Right lobe of liver (tissue), 6 donors: ENCODE measurements around the gene CDK4. TPM values are rescaled to one million over a fixed set of nuclear protein-coding genes. Genes with fewer than 3 reads are reported as not detected.

Source experiments
- ATAC-seq, 4 donors: fragments of 200-7000 bp; cut with Tn5 transposase; one replicate each; pipeline ENCODE4 v1.9.1; 2020; ENCODE audit warnings: mild to moderate bottlenecking in 4 of 4, moderate library complexity in 4 of 4
- DNase-seq, 3 donors: peaks; one replicate each; pipeline ENCODE4 v3.0.0-alpha.2; 2020
- H3K27ac ChIP-seq, 3 donors: fragments of 200-600 bp; one replicate each; pipeline ENCODE4 v1.8.0; 2022
- H3K27me3 ChIP-seq, 2 donors: fragments of 200-600 bp; one replicate each; pipeline ENCODE4 v1.8.0; 2022
- H3K36me3 ChIP-seq, 4 donors: fragments of 200-600 bp; sonication (generic) in 1 of 4; one replicate each; pipeline versions ENCODE4 v1.5.1 to v1.8.0; 2017 to 2022; ENCODE audit warnings: control low read depth in 1 of 4
- H3K4me1 ChIP-seq, 4 donors: fragments of 200-600 bp; sonication (generic) in 1 of 4; one replicate each; pipeline versions ENCODE4 v1.5.1 to v1.8.0; 2017 to 2022; ENCODE audit warnings: control low read depth in 1 of 4
- H3K4me3 ChIP-seq, 3 donors: fragments of 200-600 bp; one replicate each; pipeline ENCODE4 v1.8.0; 2022
- H3K9me3 ChIP-seq, 4 donors: fragments of 200-600 bp; sonication (generic) in 1 of 4; one replicate each; pipeline versions ENCODE4 v1.5.1 to v1.8.0; 2017 to 2022; ENCODE audit warnings: control low read depth in 1 of 4
- POLR2A ChIP-seq: fragments of 450-650 bp; IDR thresholded peaks from one replicate; pipeline ENCODE4 v1.6.1; 2017; ENCODE audit warnings: antibody characterized with exemption, mild to moderate bottlenecking
- WGBS: methylation state at CpG from one replicate; pipeline ENCODE4 v1.1.6; 2018; ENCODE audit warnings: low coverage, low lambda C conversion rate; ENCODE audit not compliant: insufficient coverage; ENCODE audit errors: missing lambda C conversion rate; 5-methylcytosine and 5-hydroxymethylcytosine counted together
- intact Hi-C, 2 donors: fragments of 100-400 bp; cut with DNase I; formaldehyde crosslinking; loops; one replicate each; pipeline versions ENCODE4 v1.11.2 to v1.14.1; 2022
- total RNA-seq, 6 experiments: library from RNA; depleted of rRNA in 2 of 6; stranded (reverse); fragments of >200 nt in 2 of 6; fragmentation: NEBNext Ultra II Directional in 3 of 6; extraction: Animal tissue kit (Norgen Biotek cat#: 25700) in 3 of 6; gene quantifications; one replicate each; pipeline versions ENCODE4 v1.1.0 to v1.2.4, GENCODE V29; 2016 to 2023
- TF ChIP-seq, protein P1 (sequence below), 4 donors: fragments of 200-600 bp in 3 of 4; fragments of 450-650 bp in 1 of 4; IDR thresholded peaks; one replicate each; pipeline versions ENCODE4 v1.5.1 to v1.8.0; 2016 to 2022; ENCODE audit warnings: antibody characterized with exemption in 4 of 4, mild to moderate bottlenecking in 2 of 4
- donor health status: DM: no; HTN: yes; CAD: no.
- donor health status: DM: no; HTN: no; CAD: no.
- donor health status: DM: no; HTN: no; CAD: no.
- donor health status: DM: no; HTN: yes; CAD: no.
- donor health status: DM: no; HTN: yes; CAD: no.

Gene CDK4
- total RNA-seq, 6 experiments from 2014 or later = 23.3 to 47.3 (median 31.8) TPM

- ATAC-seq (no peak), DNase-seq (no peak)
- intact Hi-C loops = no loop called here
- no peak for TF ChIP-seq POLR2A
- TF ChIP-seq, protein P1, sequence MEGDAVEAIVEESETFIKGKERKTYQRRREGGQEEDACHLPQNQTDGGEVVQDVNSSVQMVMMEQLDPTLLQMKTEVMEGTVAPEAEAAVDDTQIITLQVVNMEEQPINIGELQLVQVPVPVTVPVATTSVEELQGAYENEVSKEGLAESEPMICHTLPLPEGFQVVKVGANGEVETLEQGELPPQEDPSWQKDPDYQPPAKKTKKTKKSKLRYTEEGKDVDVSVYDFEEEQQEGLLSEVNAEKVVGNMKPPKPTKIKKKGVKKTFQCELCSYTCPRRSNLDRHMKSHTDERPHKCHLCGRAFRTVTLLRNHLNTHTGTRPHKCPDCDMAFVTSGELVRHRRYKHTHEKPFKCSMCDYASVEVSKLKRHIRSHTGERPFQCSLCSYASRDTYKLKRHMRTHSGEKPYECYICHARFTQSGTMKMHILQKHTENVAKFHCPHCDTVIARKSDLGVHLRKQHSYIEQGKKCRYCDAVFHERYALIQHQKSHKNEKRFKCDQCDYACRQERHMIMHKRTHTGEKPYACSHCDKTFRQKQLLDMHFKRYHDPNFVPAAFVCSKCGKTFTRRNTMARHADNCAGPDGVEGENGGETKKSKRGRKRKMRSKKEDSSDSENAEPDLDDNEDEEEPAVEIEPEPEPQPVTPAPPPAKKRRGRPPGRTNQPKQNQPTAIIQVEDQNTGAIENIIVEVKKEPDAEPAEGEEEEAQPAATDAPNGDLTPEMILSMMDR (IDR thresholded peaks at IDR 0.05) = no peak
- H3K27me3 ChIP-seq = peaks cover 4 to 9% of the 10 kb centered on the region in 2 donors
- H3K4me1 ChIP-seq = peaks cover 0 to 19% (median 0%) of the 10 kb centered on the region in 4 donors
- no peak overlapping the region for H3K4me3 ChIP-seq
- H3K27ac ChIP-seq = no peak overlapping the region
- 75% methylated on average over 4 of the region's 4 CpGs for WGBS
- no peaks in the 10 kb centered on the region for H3K36me3 ChIP-seq
- H3K9me3 ChIP-seq = no peaks in the 10 kb centered on the region
These were observed 9.4 kb upstream of the CDK4 start for GRCh38 chr12:57761391-57761998.

GRCh38 chr12:57760347-57760982, 8.4 kb upstream of the CDK4 start:
- peaks cover 0 to 18% (median 0%) of the 10 kb centered on the region in 4 donors for H3K4me1 ChIP-seq
- ATAC-seq = no peak
- 89% methylated on average over 3 of the region's 3 CpGs for WGBS
- TF ChIP-seq POLR2A = no peak
- TF ChIP-seq, protein P1 (IDR thresholded peaks at IDR 0.05) = no peak
- intact Hi-C loops = no loop called here
- DNase-seq = no peak
- H3K27me3 ChIP-seq = peaks cover 4 to 9% of the 10 kb centered on the region in 2 donors
- H3K27ac ChIP-seq = no peak overlapping the region
- no peaks in the 10 kb centered on the region for H3K36me3 ChIP-seq
- H3K4me3 ChIP-seq = no peak overlapping the region
- no peaks in the 10 kb centered on the region for H3K9me3 ChIP-seq

DNA sequence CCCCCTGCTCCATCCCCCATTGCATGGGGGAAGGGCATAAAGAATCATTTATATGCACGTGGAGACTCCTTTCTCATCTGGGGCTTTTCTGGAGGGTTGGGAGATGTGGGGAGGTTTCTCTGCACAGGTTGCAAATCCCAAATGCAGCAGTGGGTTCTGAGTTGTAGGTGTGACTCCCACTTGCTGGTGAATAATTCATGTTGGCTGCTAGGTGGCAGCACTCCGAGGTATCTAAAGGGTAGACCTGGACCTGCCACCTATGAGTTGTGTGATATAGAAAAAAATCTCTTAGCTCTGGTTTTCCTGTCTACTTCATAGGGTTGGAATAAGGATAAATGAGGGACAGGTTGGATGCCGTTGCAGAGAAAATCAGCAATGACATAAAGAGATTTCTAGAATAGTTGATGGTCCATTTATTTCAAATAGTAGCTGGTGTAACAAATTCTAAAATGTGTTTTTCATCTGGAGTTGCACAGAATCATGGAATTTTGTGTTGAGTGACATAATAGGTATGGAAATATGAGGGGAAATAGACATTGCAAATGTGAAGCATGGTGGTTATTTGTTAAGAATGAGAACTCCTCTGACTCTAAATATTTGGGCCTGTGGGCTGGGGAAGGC, 7.4 kb upstream of the CDK4 start:
- Histone ChIP-seq H3K27me3 (peaks cover 4 to 6% of the 10 kb centered on the region in 2 donors), H3K4me3 (no peak overlapping the region), H3K4me1 (peaks cover 0 to 10% (median 0%) of the 10 kb centered on the region in 4 donors), H3K36me3 (no peaks in the 10 kb centered on the region), H3K27ac (no peak overlapping the region), H3K9me3 (no peaks in the 10 kb centered on the region)
- DNase-seq = no peak
- no peak for TF ChIP-seq POLR2A
- TF ChIP-seq, protein P1 (IDR thresholded peaks at IDR 0.05) = peak; percentile 25 to 55 (median 48)
- intact Hi-C loops = no loop called here
- 40% methylated on average over 3 of the region's 3 CpGs for WGBS
- ATAC-seq = peak; percentile 20 to 43 (median 26)

GRCh38 chr12:57758552-57759359, 6.6 kb upstream of the CDK4 start:
- H3K27ac ChIP-seq = no peak overlapping the region
- H3K4me1 ChIP-seq = peaks cover 0 to 10% (median 0%) of the 10 kb centered on the region in 4 donors
- intact Hi-C loops = no loop called here
- 86% methylated on average over 6 of the region's 25 CpGs for WGBS
- H3K36me3 ChIP-seq = no peaks in the 10 kb centered on the region
- H3K4me3 ChIP-seq = no peak overlapping the region
- DNase-seq = no peak
- TF ChIP-seq, protein P1 (IDR thresholded peaks at IDR 0.05) = no peak
- no peak for TF ChIP-seq POLR2A
- H3K27me3 ChIP-seq = no peaks in the 10 kb centered on the region
- H3K9me3 ChIP-seq = no peaks in the 10 kb centered on the region
- ATAC-seq = no peak
